Measurements from ENCODE around the gene KRT27. TPM values are rescaled to one million over a fixed set of nuclear protein-coding genes. Genes with fewer than 3 reads are reported as not detected.

The KRT27 gene
- total and polyA plus RNA-seq, 4 donors = 0.14 to 1.5 (median 0.55) TPM

- 81 to 85% methylated on average over 1 of the region's 1 CpG for WGBS, 2 donors
Measured at GRCh38 chr17:40735016-40735415, 47.3 kb downstream of the KRT27 start.

GRCh38 chr17:40734018-40734417 lies 48.3 kb downstream of the KRT27 start:
- 80 to 83% methylated on average over 6 of the region's 6 CpGs for WGBS, 2 donors
- Histone ChIP-seq H3K4me1 (ENCODE audit: control insufficient read depth in 5 of 5, insufficient read depth in 5 of 5, low read length in 5 of 5) (no peaks in the 10 kb centered on the region), H3K9me3 (ENCODE audit: control insufficient read depth in 4 of 4, insufficient read depth in 3 of 4, low read length in 3 of 4) (peaks cover 0 to 3% (median 0%) of the 10 kb centered on the region in 4 donors), H3K27me3 (ENCODE audit: control insufficient read depth in 3 of 3, insufficient read depth in 3 of 3, low read length in 2 of 3) (no peaks in the 10 kb centered on the region), H3K9ac (ENCODE audit: insufficient read depth in 1 of 2, low read length in 2 of 2) (no peak overlapping the region), H3K36me3 (ENCODE audit: control insufficient read depth in 4 of 4, insufficient read depth in 4 of 4, low read length in 4 of 4) (no peaks in the 10 kb centered on the region), H3K27ac (ENCODE audit: low read depth in 1 of 2, low read length in 1 of 2) (no peak overlapping the region), H3K4me3 (no peak overlapping the region)
- no peak for DNase-seq
- ATAC-seq (ENCODE audit: insufficient read depth, low FRiP score) = no peak
- no peak for TF ChIP-seq CTCF (IDR thresholded peaks at IDR 0.05; ENCODE audit: control extremely low read depth, extremely low read depth)

More at GRCh38 chr17:40735016-40735415, 47.3 kb downstream of the KRT27 start:
- Histone ChIP-seq H3K27ac (ENCODE audit: low read depth in 1 of 2, low read length in 1 of 2) (no peak overlapping the region), H3K9me3 (ENCODE audit: control insufficient read depth in 4 of 4, insufficient read depth in 3 of 4, low read length in 3 of 4) (peaks cover 0 to 3% (median 0%) of the 10 kb centered on the region in 4 donors), H3K36me3 (ENCODE audit: control insufficient read depth in 4 of 4, insufficient read depth in 4 of 4, low read length in 4 of 4) (no peaks in the 10 kb centered on the region), H3K4me1 (ENCODE audit: control insufficient read depth in 5 of 5, insufficient read depth in 5 of 5, low read length in 5 of 5) (no peaks in the 10 kb centered on the region), H3K9ac (ENCODE audit: insufficient read depth in 1 of 2, low read length in 2 of 2) (no peak overlapping the region), H3K27me3 (ENCODE audit: control insufficient read depth in 3 of 3, insufficient read depth in 3 of 3, low read length in 2 of 3) (no peaks in the 10 kb centered on the region), H3K4me3 (no peak overlapping the region)
- no peak for TF ChIP-seq CTCF (IDR thresholded peaks at IDR 0.05; ENCODE audit: control extremely low read depth, extremely low read depth)
- ATAC-seq (ENCODE audit: insufficient read depth, low FRiP score) (no peak), DNase-seq (no peak)

GRCh38 chr17:40730970-40731369 lies 51.4 kb downstream of the KRT27 start:
- H3K9me3 ChIP-seq (ENCODE audit: control insufficient read depth in 4 of 4, insufficient read depth in 3 of 4, low read length in 3 of 4) = peaks cover 0 to 1% (median 0%) of the 10 kb centered on the region in 4 donors
- no peak overlapping the region for H3K9ac ChIP-seq (ENCODE audit: insufficient read depth in 1 of 2, low read length in 2 of 2)
- no peak overlapping the region for H3K27ac ChIP-seq (ENCODE audit: low read depth in 1 of 2, low read length in 1 of 2)
- no peak overlapping the region for H3K4me3 ChIP-seq
- no peaks in the 10 kb centered on the region for H3K27me3 ChIP-seq (ENCODE audit: control insufficient read depth in 3 of 3, insufficient read depth in 3 of 3, low read length in 2 of 3)
- H3K36me3 ChIP-seq (ENCODE audit: control insufficient read depth in 4 of 4, insufficient read depth in 4 of 4, low read length in 4 of 4) = no peaks in the 10 kb centered on the region
- 84 to 92% methylated on average over 1 of the region's 1 CpG for WGBS, 2 donors
- no peak for TF ChIP-seq CTCF (IDR thresholded peaks at IDR 0.05; ENCODE audit: control extremely low read depth, extremely low read depth)
- no peaks in the 10 kb centered on the region for H3K4me1 ChIP-seq (ENCODE audit: control insufficient read depth in 5 of 5, insufficient read depth in 5 of 5, low read length in 5 of 5)
- DNase-seq (no peak), ATAC-seq (ENCODE audit: insufficient read depth, low FRiP score) (no peak)
